IPS-NIHi7 (cell line): Measurements from ENCODE around the gene MSH3.
"Not testable (repeated sequence)": the region's sequence is repeated elsewhere in the genome, so short reads cannot be mapped to it uniquely, and the experiment has no call there.

ENCODE experiments used
- DNase-seq: peaks from one replicate; pipeline ENCODE4 v3.0.0; 2012; ENCODE audit warnings: mixed read lengths; ENCODE audit errors: extremely low spot score

Gene MSH3

DNA sequence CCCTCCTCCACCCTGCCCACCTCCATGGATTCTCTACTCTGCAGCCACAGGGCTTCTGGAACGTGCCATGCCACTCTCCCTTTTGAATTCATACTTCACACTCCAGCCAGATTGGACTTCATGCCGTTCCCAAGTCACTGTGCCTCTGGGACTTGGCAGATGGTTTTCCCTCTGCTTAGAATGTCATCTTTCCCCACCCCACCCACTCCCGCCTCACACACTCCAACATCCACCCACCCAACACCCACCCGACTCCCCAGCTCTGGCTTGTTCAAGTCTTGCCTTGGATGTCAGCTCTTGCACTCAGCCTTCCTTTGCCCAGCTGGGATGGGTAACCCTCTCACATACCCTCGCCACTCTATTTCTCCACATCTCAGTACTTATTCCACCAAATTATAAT is 142.4 kb downstream of the MSH3 start:
- no peak for DNase-seq

DNA sequence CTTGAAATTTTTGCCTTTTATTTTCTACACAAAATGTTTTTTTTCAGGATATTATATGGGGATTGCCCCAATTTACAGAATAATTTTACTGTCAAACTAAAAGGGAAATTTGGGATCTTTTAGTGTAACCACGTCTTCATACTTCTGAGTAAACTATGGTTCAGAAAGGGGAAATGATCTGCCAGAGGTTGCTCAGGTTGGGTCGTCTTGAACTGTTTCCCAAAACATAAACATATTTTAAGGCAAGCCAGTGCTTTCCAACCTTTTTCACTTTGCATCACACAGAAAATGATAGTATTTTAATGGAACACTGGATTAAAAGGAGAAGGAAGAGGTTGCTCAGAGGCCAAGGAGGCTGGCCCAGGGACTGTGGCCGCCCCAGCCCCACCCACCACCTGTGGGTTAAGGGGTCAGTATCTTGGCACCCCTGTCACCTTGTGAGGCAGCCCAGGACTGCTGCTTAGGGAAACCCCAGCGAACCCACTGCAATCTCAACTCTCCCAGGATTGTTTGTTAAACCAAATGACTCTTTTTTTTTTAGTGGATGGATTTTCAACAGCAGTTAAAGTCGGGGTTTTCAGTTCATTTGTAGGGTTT is 143.1 kb downstream of the MSH3 start:
- no peak for DNase-seq

DNA sequence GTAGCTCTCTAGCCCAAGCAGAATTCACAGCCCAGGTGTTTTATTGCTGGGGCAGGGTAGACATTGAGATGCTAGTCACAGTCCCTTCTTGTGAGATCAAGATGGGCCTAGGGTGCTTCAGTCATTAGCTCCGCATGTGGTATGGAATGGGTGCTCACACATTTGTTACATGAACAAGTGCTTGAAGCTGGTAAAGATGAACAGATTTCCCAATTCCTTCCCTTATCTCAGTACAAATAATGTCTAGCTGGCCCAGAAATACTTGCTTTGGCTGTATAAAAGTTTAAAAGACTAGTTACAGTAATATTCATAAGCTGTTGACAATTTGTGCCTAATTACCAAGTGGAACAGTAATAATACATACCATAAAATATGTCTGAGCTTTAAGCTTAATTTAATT is 143.7 kb downstream of the MSH3 start:
- no peak for DNase-seq

DNA sequence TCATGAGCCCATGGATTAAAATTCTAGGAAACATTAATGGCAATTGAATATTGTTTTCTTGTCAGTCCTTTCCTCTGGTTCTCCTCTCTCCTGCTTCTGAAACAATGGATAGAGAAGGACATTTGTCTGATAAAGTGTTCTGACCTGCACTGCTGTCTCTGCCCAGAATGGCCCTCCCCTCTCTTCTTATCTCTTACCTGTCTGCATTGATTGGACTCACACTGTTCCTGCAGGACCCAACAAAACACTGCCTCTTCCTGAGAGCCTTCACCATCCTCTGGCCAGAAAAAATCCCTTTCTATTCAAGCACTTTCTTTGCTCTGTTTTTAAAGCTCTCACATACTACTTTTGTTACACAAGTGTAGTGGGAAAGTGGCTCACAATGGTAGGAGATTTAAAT is 144.2 kb downstream of the MSH3 start:
- DNase-seq = peak; percentile 19

DNA sequence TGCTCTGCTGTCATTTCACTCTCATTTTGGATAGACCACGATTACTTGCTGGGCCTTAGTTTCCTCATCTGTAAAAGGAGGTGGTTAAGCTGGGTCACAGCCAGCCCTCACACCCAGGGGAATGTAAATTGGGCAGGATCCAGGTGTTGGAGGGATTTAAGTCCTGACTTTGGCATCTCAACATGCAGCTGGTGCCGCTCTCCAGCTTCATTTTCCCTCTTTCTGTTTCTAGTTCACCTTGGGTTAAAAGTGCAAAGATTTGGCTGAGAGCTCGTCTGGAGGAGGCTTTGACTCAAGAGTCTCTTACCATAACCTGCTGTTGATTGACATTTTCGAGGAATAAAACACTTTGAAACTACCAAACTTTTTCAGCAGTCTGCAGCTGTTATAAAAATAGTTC is 144.6 kb downstream of the MSH3 start:
- DNase-seq = no peak

DNA sequence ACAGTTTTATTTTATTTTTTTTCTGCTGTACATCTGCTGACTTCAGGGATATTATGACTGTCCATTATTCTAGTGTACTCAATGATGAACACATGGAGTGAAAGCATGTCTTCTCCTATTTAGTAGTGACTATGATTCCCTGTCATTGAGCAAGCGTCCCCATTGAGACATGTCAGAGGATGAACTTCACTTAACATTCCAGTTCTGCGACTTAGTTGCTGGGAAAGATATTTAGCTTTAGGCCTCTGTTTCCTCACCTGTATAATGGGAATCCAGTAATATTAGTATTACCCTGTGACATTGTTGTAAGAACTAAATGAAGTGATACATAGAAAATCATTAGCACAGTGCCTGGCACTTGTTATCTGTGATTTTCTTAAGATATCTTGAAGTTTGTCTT is 145.1 kb downstream of the MSH3 start:
- DNase-seq = no peak

DNA sequence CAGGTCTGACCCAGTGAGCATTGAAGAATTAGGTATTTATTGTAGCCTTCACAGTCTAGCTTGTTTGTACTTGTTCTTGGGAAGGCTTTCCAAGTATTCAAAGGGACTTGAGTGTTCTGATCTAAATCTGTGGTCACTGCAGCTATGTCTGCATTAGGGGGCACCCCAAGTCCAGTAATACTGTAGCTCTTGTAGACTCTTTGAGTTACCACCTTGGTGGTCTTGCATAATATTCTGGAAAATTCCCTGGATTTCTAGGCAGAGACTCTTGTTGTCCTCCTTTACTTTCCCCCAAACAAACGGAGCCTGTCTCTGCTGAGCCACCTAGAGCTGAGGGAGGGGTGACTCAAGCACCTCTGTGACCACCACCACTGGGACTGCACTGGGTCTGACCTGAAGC is 149.9 kb downstream of the MSH3 start:
- no peak for DNase-seq

DNA sequence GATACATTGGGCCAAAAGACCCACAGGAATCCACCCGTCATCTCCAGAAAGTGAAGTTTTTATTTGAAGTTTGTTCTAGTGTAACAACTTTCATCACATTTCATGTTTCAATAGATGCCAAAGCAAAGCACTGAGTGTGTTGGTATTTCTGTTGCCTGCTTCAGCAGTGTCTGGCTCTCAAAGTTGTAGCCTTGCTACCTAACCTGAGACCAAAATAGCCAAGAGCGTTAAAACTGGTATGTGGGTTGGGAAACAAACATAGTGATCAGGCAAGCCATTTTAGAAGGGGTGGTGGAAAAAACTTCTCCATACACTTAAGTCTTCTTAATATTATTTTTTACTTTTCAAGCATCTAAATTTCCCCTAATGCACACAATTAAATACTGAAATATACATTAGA is 150.6 kb downstream of the MSH3 start:
- no peak for DNase-seq

DNA sequence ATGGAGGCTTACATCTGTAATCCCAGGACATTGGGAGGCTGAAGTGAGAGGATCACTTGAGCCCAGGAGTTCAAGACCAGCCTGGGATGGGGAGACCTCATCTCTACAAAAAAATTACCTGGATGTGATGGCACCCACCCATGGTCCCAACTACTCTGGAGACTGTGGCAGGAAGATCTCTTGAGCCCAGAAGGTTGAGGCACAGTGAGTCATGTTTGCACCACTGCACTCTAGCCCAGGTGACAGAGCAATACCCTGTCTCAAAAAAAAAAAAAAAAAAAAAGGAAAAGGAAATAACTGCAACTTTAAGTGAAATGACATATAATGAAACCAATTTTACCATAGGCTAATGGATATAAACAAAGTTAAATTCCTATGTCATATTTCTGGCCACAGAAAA is 152.5 kb downstream of the MSH3 start:
- no peak for DNase-seq

DNA sequence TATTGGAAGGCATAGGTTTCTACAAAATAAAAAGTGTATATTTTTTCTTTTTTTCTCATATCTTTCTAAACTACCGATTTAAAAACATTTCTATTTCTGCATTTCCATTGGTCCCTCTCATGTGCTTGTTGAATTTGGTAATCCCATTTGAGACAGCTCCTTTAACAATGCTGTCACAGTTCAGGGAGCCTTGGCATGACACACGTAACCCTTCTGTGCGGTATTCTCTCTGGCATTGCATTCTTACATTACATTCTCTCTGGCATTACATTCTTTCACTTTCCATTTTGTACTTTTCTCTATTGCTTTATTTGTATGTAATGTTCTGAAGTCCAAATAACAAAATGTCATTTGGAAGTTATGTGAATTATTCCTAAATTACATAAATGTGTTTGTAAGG is 155.0 kb downstream of the MSH3 start:
- no peak for DNase-seq

DNA sequence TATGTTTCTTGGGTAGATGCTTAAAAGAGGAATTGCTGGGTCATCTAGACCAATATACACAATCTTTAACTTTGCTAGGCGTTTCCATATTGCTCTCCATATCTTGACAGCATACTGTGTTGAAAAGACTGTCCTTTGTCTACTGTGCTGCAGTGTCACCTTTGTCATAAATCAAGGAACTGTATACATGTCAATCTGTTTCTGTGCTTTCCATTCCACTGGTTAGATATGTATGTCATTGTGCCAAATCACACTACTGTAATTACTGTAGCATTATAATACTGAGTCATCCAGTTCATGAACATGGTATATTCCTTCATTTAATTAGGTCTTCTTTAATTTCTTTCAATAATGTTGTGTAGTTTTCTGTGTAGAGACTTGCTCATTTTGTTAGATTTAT is 156.0 kb downstream of the MSH3 start:
- no peak for DNase-seq

DNA sequence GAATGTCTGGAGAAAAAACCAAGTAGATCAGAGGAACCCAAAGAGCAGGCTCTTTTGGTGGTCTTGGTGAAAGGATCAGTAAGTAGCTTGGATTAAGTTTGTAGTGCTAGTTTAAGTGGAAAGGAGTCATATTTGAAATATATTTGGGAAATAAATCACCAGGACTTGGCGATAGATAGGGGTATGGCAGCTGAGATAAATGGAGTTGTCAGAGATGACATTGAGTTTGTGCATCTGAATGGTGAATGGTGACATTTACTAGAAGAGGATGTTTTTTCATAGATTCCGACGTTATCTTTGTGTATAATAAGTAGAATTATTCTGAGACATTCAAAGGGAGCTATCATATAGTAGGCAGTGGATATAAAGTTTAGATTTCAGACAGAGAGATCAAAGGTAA is 162.1 kb downstream of the MSH3 start:
- no peak for DNase-seq

DNA sequence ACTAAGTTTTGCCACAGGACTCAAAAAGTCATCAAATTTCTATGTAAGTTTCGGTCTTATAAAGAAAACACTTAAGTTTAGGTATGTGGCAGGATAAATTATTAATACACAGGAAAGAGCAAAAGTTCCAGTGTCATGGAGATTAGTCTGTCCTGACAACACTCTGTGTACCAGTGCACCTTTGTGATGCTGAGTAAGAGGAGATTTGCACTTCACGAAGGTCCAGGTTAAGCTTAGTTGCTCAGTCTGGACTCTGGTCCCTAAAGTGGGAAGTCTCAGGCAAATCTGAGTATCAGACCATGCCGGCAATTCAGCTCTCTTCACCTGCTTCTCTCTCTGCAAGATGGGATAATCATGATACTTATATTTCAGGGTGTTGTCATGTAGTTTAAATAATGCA is 166.2 kb downstream of the MSH3 start:
- DNase-seq = no peak

DNA sequence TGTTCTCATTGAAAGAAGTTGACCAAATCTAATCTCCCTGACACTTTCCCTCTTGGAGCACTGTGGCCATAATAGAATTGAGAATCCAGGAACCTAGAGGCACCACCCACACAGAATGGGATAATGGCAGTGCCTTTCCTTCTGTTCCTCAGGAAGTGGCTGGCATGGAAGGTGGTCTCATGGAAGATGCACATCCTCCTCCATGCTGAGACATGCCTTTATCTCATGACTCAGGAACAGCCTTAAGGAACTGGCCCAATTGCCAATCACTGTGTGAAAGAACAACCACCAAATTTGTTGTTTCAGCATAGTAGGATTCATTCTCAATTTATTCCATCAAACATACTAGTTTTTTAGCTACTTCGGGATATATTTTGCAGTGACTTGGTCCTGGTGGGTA is 168.2 kb downstream of the MSH3 start:
- DNase-seq = no peak

DNA sequence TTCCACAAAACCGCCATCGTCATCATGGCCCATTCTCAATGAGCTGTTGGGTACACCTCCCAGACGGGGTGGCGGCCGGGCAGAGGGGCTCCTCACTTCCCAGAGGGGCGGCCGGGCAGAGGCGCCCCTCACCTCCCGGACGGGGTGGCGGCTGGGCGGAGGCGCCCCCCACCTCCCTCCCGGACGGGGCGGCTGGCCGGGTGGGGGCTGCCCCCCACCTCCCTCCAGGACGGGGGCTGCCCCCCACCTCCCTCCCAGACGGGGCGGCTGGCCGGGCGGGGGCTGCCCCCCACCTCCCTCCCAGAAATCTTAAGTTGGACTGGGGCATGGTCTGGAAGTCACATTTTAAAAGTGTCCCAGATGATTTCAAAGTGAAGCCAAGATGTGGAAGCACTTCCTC is 169.7 kb downstream of the MSH3 start:
- not testable (repeated sequence) for DNase-seq

DNA sequence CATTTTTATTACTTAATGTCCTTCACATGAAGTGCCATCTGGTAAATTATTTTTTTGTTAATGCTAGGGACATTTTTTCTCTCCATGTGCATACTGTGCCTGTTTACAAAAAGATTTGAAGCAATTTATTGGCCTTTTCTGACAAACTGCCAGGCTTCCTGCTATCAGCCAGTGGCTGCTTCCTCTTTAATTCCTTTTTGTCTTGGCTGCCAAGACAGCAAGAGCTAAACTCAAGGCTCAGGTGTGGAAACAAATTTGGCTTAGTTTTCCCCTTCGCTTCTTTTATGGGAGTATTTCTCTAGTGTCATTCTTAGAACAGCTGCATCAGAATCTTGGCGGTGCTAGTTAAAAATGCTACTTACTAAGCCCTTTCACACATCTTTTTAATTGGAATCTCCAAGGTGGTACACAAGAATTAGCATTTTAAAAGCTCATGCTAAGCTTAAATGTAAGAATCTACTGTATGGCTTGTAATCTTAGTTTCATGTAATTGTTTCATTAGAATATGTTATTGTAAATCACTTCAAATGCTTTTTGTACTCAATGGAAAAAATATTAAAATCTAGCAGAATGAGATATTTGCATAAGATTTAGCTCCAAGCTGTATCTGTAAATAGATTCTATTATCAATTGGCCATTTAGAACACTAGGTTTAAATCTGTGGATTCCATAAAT is 171.5 kb downstream of the MSH3 start:
- DNase-seq = no peak

DNA sequence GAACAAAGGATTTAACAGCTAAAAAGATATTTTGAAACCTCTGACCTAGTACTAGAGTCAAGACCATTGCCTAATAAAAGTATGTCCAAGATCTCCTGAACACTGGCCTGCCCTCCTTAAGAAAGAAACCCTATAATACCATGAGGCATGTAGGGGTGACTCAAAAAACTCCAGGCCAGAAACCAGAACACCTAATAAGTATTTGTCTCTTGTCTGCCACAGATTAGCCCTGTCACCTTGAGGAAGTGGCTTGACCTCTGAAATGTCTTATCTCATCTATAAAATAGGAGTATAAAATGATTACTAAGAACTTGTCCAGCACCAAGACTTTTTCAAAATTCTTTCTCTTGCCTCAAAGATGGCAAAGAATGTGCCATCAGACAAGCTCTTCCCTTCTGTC is 180.3 kb downstream of the MSH3 start:
- no peak for DNase-seq

DNA sequence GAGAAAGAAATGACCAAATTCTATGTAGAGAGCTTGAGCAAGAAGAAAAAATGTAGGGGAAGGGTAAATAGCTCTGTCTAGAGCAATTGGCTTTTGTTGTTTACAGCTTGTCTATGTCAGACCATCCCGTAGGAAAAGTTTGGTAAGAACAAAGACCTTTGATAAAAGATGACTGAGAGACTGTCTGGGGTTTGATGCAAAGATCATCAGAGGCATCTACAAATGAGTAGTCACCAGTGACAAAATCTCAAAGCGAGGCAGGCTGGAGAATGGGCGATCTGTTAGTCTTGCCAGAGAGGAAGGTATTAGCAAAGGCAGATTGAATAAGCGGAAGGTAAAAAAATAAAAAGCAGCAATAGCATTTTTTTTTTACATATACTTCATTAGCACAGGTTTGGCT is 180.7 kb downstream of the MSH3 start:
- DNase-seq = no peak

DNA sequence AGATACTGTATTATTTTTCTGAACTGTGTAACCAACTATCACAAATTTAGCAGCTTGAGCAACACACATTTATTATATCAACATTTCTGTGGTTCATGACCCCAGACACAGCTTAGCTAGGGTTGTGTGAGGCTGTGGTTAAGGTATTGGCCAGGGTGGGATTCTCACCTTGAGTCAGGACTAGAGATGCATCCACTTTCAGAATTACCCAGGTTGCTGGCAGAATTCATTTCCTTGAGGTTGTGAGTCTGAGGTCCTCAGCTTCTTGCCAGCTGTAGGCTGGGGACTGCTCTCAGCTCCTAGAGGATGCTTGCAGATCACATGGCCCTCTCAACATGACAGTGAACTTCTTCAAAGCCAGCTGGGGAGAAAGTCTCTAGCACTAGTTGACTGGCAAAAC is 183.2 kb downstream of the MSH3 start:
- DNase-seq = no peak

DNA sequence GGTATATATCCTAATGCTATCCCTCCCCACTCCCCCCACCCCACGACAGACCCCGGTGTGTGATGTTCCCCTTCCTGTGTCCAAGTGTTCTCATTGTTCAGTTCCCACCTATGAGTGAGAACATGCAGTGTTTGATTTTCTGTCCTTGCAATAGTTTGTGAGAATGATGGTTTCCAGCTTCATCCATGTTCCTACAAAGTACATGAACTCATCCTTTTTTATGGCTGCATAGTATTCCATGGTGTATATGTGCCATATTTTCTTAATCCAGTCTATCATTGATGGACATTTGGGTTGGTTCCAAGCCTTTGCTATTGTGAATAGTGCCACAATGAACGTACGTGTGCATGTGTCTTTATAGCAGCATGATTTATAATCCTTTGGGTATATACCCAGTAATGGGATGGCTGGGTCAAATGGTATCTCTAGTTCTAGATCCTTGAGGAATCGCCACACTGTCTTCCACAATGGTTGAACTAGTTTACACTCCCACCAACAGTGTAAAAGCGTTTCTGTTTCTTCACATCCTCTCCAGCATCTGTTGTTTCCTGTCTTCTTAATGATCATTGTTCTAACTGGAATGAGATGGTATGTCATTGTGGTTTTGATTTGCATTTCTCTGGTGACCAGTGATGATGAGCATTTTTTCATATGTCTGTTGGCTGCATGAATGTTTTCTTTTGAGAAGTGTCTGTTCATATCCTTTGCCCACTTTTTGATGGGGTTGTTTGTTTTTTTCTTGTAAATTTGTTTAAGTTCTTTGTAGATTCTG is 186.8 kb downstream of the MSH3 start:
- DNase-seq = not testable (repeated sequence)

DNA sequence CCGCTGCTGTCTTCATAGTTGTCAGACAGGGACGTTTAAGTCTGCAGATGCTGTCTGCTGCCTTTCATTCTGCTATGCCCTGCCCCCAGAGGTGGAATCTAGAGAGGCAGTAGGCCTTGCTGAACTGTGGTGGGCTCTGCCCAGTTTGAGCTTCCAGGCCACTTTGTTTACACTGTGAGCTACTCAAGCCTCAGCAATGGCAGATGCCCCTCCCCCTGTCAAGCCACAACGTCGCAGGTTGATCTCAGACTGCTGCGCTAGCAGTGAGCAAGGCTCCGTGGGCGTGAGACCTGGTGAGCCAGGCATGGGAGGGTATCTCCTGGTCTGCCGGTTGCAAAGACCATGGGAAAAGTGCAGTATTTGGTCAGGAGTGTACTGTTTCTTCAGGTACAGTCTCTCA is 192.0 kb downstream of the MSH3 start:
- not testable (repeated sequence) for DNase-seq

DNA sequence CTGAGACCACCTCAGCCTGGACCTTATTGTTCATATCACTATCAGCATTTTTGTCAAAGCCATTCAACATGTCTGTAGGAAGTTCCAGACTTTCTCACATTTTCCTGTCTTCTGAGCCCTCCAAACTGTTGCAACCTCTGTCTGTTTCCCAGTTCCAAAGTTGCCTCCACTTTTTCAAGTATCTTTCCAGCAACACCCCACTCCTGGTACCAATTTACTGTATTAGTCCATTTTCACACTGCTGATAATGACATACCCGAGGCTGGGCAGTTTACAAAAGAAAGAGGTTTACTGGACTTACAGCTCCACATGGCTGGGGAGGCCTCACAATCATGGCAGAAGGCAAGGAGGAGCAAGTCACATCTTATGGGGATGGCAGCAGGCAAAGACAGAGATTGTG is 195.7 kb downstream of the MSH3 start:
- not testable (repeated sequence) for DNase-seq
